HL-60 (cell line): Measurements from ENCODE around the gene CHCHD6.
A peak's percentile ranks its signal among the peaks of the same experiment; 100 is the strongest.

Source experiments
- DNase-seq, 2 experiments: peaks; one replicate each; pipeline ENCODE4 v3.0.0-alpha.2; 2010 to 2020; ENCODE audit warnings: low read depth in 1 of 2, low spot score in 1 of 2
- H3K27ac ChIP-seq: fragments of 250-450 bp; sonication (Bioruptor Pico); replicated peaks from 2 replicates; pipeline ENCODE4 v1.5.1; 2020; ENCODE audit warnings: mild to moderate bottlenecking, moderate library complexity
- H3K27me3 ChIP-seq: fragments of 250-450 bp; sonication (Bioruptor Pico); 2 replicates; pipeline ENCODE4 v1.5.1; 2021; ENCODE audit warnings: mild to moderate bottlenecking, moderate library complexity; ENCODE audit not compliant: insufficient read depth, poor library complexity, severe bottlenecking
- H3K4me3 ChIP-seq: replicated peaks from 2 replicates; pipeline ENCODE4 v1.5.1; 2011; ENCODE audit warnings: mild to moderate bottlenecking, control low read depth, low read length; ENCODE audit not compliant: insufficient read depth
- GABPA ChIP-seq: IDR thresholded peaks from 2 replicates; pipeline ENCODE4 v1.6.1; 2012; ENCODE audit warnings: low read depth
- POLR2AphosphoS5 ChIP-seq: IDR thresholded peaks from 2 replicates; pipeline ENCODE4 v1.6.1; 2012; ENCODE audit warnings: low read depth
- SPI1 ChIP-seq: IDR thresholded peaks from 2 replicates; pipeline ENCODE4 v1.6.1; 2012; ENCODE audit warnings: low read depth, mild to moderate bottlenecking, borderline replicate concordance
- TF ChIP-seq, protein P1 (sequence below): IDR thresholded peaks from 2 replicates; pipeline ENCODE4 v1.6.1; 2012; ENCODE audit warnings: low read depth; ENCODE audit not compliant: insufficient replicate concordance
- TF ChIP-seq, protein P2 (sequence below): IDR thresholded peaks from one replicate; pipeline ENCODE4 v1.5.1; 2011; ENCODE audit warnings: low read length, control low read depth, inconsistent platforms; ENCODE audit not compliant: insufficient read depth

The CHCHD6 gene

DNA sequence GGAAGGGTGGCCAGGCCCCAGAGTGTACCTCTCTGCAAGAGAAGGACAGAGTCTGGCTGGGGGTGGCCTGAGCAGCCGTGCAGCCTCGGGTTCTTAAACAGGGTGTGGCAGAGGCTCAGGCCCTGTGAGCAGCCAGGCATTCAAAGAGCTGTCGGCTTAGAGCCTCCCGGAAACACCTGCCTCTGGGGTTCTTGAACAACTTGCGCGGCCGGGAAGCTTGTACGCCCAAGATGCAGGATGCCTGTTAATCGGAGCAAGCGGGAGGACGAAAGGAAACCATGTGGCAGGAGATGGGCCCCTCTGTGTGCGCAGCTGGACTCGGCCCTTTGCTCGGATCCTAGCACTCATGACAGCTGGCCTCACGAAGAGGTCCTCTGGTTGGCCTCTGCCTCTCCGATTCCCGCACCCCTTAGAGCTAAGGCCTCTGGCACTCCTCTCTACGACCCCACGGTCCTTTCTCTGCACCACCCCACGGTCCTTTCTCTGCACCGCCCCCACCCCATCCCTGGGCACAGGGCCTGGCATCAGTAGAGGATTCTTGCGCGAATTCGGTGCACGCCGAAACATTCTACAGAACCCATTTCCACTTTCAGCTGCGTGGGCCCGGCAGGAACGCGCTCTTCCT lies 25.2 kb upstream of the CHCHD6 start:
- TF ChIP-seq, protein P1, sequence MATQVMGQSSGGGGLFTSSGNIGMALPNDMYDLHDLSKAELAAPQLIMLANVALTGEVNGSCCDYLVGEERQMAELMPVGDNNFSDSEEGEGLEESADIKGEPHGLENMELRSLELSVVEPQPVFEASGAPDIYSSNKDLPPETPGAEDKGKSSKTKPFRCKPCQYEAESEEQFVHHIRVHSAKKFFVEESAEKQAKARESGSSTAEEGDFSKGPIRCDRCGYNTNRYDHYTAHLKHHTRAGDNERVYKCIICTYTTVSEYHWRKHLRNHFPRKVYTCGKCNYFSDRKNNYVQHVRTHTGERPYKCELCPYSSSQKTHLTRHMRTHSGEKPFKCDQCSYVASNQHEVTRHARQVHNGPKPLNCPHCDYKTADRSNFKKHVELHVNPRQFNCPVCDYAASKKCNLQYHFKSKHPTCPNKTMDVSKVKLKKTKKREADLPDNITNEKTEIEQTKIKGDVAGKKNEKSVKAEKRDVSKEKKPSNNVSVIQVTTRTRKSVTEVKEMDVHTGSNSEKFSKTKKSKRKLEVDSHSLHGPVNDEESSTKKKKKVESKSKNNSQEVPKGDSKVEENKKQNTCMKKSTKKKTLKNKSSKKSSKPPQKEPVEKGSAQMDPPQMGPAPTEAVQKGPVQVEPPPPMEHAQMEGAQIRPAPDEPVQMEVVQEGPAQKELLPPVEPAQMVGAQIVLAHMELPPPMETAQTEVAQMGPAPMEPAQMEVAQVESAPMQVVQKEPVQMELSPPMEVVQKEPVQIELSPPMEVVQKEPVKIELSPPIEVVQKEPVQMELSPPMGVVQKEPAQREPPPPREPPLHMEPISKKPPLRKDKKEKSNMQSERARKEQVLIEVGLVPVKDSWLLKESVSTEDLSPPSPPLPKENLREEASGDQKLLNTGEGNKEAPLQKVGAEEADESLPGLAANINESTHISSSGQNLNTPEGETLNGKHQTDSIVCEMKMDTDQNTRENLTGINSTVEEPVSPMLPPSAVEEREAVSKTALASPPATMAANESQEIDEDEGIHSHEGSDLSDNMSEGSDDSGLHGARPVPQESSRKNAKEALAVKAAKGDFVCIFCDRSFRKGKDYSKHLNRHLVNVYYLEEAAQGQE, result no peak
- TF ChIP-seq POLR2AphosphoS5, result no peak
- no peak for TF ChIP-seq SPI1
- TF ChIP-seq GABPA, result no peak
- TF ChIP-seq, protein P2, sequence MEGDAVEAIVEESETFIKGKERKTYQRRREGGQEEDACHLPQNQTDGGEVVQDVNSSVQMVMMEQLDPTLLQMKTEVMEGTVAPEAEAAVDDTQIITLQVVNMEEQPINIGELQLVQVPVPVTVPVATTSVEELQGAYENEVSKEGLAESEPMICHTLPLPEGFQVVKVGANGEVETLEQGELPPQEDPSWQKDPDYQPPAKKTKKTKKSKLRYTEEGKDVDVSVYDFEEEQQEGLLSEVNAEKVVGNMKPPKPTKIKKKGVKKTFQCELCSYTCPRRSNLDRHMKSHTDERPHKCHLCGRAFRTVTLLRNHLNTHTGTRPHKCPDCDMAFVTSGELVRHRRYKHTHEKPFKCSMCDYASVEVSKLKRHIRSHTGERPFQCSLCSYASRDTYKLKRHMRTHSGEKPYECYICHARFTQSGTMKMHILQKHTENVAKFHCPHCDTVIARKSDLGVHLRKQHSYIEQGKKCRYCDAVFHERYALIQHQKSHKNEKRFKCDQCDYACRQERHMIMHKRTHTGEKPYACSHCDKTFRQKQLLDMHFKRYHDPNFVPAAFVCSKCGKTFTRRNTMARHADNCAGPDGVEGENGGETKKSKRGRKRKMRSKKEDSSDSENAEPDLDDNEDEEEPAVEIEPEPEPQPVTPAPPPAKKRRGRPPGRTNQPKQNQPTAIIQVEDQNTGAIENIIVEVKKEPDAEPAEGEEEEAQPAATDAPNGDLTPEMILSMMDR, result no peak
- DNase-seq, result no peak
- H3K4me3 ChIP-seq, result no peak overlapping the region

DNA sequence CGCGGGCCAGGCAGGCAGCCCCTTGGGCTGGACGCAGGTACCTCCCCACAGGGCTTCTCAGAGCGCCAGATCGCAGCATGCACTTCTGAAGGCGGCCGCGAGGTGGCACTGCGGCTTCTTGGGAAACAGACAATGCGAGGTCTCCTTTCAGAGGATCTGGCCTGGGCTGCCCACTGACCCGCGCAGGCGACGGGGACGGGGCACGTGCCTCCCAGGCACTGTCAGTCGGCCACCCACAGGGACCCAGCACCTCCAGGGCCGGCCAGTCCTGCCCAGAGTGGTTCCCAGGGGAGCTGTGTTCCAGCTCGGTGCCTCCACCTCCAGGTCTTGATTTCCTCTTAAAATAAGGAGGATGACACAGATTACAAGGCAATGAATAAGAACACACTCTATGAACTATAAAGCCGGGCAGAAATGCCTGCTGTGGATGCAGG lies 24.7 kb upstream of the CHCHD6 start:
- H3K27ac ChIP-seq, result no peak overlapping the region
- TF ChIP-seq, protein P1, result no peak
- no peak for TF ChIP-seq POLR2AphosphoS5
- TF ChIP-seq GABPA, result no peak
- no peak for TF ChIP-seq SPI1
- TF ChIP-seq, protein P2, result peak; percentile 82
- no peak overlapping the region for H3K4me3 ChIP-seq
- peak in 1 of 2 experiments; percentile 66 for DNase-seq
- peaks cover 3% of the 10 kb centered on the region for H3K27me3 ChIP-seq

More for the DNA sequence above, 25.2 kb upstream of the CHCHD6 start:
- Histone ChIP-seq H3K27me3 (peaks cover 3% of the 10 kb centered on the region), H3K27ac (no peak overlapping the region)

DNA sequence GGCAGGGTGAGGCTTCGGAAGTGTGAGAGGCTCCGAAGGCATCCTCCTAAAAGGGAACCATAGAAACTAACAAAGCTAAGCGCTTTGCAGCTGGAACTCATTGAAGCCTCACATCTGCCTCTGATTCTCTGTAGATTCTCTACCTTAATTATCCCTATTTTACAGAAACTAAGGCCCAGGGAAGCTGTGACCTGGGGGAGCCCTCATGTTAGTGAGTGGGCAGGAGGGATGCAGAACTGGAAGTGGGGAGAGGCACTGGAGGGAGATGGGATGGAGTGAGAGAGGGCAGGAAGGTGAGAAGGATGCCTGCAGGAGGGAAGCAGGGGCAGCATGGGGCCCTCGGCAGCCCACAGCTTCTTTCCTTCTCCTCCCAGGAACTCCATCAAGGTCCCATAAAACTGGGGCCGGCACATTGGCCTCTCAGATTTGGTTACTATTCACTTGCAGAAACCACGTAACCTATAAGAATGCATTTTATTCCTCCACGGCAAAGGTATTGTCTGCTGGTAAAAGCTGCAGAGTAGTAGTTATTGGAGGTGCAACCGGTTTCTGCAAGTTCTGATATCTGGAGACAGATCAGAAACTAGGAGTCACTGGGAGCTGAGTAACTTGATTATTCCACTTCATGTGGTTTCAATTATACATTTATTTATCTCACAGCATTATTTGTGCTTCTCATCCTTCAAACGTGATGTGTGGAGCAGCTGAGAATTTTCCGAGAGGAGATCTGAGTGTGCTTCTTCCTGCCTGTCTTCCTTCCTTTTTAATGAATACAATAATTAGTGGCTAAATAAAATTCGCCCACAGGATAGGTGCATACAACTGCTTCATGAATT lies 24.0 kb upstream of the CHCHD6 start:
- Histone ChIP-seq H3K27me3 (peaks cover 3% of the 10 kb centered on the region), H3K27ac (no peak overlapping the region), H3K4me3 (no peak overlapping the region)
- no peak for TF ChIP-seq GABPA
- no peak for DNase-seq

DNA sequence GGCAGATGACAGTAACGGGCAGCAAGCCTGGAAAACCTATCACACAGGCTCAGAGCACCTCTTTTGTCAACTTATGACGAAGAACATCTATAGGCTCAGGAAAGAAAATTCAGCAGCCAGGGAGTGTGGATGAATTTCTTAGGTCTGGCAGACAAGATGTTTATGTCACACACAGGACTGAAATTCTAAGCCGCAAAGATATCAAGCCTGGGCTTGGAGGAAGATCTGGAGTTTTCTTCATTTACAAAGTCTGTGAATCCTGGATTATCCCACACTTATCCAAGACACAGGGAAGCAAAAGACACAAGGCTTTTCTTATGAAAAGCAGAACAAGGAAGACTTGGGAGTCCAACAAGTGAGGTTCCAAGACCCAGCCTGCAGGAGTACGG lies 23.4 kb upstream of the CHCHD6 start:
- no peak overlapping the region for H3K4me3 ChIP-seq
- no peak overlapping the region for H3K27ac ChIP-seq
- TF ChIP-seq POLR2AphosphoS5 (no peak), GABPA (no peak), SPI1 (no peak)
- TF ChIP-seq, protein P1, result no peak
- TF ChIP-seq, protein P2, result no peak
- DNase-seq, result no peak
- H3K27me3 ChIP-seq, result peaks cover 3% of the 10 kb centered on the region
